ENCODE measurements around the gene SLC39A11.

SLC39A11 gene

DNA sequence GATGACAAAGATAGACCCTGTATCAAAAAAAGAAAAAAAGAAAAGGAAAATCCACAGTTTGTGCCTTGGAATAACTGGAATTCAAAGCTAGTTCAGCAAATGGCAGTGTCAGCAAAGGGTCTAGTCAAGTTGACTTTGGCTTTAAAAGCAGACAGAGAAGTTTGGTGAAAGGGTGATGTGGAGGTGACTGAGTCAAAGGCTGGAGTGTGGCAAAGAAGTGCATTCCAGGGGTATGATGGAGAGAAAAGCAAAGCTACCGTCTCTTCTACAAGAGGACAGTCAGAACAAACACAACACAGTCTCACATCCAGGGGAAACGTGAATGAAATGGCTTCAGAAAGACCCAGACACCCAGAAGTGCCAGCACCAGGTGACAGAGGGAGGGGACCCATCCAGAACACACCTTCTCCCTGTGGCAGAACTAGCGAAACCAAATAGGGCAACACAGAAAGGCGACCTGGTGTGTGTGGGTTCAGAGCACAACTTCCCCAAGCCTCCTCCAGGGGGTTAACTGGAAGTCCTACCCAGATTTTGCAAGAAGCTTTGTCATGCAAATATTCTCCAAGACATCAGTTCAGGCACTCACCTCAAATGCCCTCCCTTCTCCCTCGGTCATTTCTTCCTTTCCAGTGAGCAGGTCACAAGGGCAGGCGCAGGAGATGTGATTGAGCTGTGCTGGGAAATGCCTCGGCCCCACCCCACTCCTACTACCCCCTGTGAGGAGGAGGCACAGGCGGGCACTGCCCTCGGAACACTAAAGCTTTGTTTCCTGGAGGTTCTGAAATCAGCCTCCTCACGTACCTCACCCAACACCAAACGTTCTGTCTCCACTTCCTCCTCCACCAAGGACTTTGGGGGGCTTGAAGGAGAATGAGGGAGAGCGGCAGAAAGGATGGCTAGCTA is 489.7 kb downstream of the SLC39A11 start:
- no peak for DNase-seq
- no peak overlapping the region for H3K27ac ChIP-seq
- H3K27me3 ChIP-seq (ENCODE audit: insufficient read depth, low read depth, severe bottlenecking): no peaks in the 10 kb centered on the region
- H3K9me3 ChIP-seq (ENCODE audit: severe bottlenecking): no peaks in the 10 kb centered on the region
- TF ChIP-seq, protein P1, sequence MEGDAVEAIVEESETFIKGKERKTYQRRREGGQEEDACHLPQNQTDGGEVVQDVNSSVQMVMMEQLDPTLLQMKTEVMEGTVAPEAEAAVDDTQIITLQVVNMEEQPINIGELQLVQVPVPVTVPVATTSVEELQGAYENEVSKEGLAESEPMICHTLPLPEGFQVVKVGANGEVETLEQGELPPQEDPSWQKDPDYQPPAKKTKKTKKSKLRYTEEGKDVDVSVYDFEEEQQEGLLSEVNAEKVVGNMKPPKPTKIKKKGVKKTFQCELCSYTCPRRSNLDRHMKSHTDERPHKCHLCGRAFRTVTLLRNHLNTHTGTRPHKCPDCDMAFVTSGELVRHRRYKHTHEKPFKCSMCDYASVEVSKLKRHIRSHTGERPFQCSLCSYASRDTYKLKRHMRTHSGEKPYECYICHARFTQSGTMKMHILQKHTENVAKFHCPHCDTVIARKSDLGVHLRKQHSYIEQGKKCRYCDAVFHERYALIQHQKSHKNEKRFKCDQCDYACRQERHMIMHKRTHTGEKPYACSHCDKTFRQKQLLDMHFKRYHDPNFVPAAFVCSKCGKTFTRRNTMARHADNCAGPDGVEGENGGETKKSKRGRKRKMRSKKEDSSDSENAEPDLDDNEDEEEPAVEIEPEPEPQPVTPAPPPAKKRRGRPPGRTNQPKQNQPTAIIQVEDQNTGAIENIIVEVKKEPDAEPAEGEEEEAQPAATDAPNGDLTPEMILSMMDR (IDR thresholded peaks at IDR 0.05; ENCODE audit: low read depth, low read length): no peak
- H3K4me3 ChIP-seq (ENCODE audit: low read depth, low read length): no peak overlapping the region
- H3K36me3 ChIP-seq: no peaks in the 10 kb centered on the region

DNA sequence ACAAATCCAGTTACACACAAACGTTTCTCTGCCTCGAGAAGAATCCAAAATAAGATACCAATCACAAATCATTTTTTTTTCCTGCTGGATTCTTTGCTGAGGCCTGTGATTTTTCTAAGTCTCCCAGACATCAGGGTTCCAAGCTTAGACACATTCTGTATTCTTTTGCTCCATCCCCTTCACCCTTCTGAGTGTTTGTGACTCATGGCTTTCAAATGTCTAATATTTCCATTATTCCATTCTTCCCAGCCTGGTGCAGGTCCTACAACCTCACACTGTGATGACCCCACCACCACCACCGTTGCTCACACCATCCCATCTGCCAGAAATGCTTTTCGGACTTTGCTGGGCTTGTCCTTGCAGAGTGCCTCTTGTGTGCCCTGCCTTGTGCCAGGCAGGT is 491.6 kb downstream of the SLC39A11 start:
- Histone ChIP-seq H3K27me3 (ENCODE audit: insufficient read depth, low read depth, severe bottlenecking) (no peaks in the 10 kb centered on the region), H3K36me3 (no peaks in the 10 kb centered on the region), H3K4me3 (ENCODE audit: low read depth, low read length) (no peak overlapping the region), H3K27ac (no peak overlapping the region), H3K9me3 (ENCODE audit: severe bottlenecking) (no peaks in the 10 kb centered on the region)
- TF ChIP-seq, protein P1 (IDR thresholded peaks at IDR 0.05; ENCODE audit: low read depth, low read length): no peak
- no peak for DNase-seq

DNA sequence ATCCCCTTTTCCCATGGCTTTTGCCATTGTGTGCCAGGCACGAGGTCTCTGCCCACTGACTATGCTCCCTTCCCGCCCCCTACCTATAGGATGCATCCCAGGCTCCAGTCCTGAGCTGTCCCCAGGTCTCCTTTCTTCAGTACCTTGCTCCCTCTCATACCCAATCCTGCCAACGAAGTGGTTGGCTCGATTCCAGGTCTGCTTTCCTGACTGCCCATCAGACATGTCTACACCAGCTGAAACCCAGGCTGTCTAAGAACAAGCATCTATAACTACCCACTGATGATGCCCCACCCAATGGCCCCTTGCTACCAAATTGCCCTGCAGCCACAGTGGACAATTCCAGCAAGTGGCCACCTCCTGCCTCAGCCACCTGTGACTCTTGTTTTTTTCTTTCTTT is 492.6 kb downstream of the SLC39A11 start:
- TF ChIP-seq, protein P1 (IDR thresholded peaks at IDR 0.05; ENCODE audit: low read depth, low read length): no peak
- DNase-seq: no peak
- Histone ChIP-seq H3K9me3 (ENCODE audit: severe bottlenecking) (no peaks in the 10 kb centered on the region), H3K27me3 (ENCODE audit: insufficient read depth, low read depth, severe bottlenecking) (no peaks in the 10 kb centered on the region), H3K27ac (no peak overlapping the region), H3K36me3 (no peaks in the 10 kb centered on the region), H3K4me3 (ENCODE audit: low read depth, low read length) (no peak overlapping the region)

DNA sequence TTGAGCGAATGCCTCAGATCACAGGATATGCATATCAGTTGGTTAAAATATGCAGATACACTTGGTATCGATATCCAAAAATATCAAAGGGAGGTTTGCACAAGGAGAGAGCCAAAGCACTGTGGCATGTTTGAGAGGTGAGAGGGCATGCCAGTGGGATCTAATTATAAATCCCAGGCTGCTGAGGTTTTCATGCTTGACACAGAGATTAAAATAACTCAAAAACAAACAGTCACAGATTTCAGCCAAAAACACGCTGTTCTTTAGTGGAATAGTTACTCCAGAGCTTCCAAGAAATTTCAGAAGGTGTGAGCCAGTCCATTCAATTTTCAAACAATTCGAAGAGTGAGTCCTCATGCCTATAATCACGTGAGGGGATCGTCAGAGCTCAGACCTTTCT is 493.8 kb downstream of the SLC39A11 start:
- TF ChIP-seq, protein P1 (IDR thresholded peaks at IDR 0.05; ENCODE audit: low read depth, low read length): no peak
- H3K4me3 ChIP-seq (ENCODE audit: low read depth, low read length): no peak overlapping the region
- H3K27ac ChIP-seq: no peak overlapping the region
- no peak for DNase-seq
- H3K36me3 ChIP-seq: no peaks in the 10 kb centered on the region
- no peaks in the 10 kb centered on the region for H3K27me3 ChIP-seq (ENCODE audit: insufficient read depth, low read depth, severe bottlenecking)
- H3K9me3 ChIP-seq (ENCODE audit: severe bottlenecking): no peaks in the 10 kb centered on the region

DNA sequence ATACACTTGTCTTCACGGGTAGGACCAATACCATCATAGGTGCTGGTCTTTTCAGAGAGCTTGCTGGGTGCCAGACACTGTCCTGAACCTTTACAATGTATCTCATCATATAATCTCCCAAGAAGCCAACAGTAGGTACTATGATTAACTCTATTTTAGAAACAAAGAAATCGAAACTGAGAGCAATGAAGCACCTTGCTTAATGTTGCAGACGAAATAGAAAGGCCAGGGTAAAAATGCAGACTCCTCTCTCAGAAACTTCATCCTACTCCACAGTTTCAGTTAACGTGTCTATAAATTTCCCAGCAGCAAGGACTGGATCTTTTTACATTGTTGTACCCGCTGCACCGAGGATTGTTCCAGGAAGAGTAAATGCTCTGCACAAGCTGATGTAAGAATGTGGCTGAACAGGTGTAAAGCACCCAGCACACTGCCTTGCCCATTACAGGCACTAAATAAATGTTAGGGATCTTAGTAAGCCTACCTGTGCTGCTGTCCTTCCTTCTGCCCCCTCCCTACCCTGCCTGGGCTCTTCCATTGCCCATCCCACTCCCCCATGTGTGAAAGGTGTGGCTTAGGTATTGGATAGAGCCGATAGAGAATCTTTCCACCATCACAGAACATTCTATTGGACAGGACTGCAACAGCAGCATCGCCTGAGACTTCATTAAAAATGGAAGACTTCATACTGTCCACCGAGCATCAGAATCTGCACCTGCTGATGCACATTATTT is 495.0 kb downstream of the SLC39A11 start:
- Histone ChIP-seq H3K27ac (no peak overlapping the region), H3K36me3 (no peaks in the 10 kb centered on the region), H3K27me3 (ENCODE audit: insufficient read depth, low read depth, severe bottlenecking) (no peaks in the 10 kb centered on the region), H3K4me3 (ENCODE audit: low read depth, low read length) (no peak overlapping the region), H3K9me3 (ENCODE audit: severe bottlenecking) (no peaks in the 10 kb centered on the region)
- TF ChIP-seq, protein P1 (IDR thresholded peaks at IDR 0.05; ENCODE audit: low read depth, low read length): no peak
- no peak for DNase-seq

Data from WERI-Rb-1 (cell line).